NCI-H2196 treated with DMSO at 0.1 percent for 48 hours (cell line): ENCODE measurements around the gene LSMEM2.

ENCODE experiments used
- DNase-seq: peaks from one replicate; lab custom pipeline; 2025; ENCODE audit not compliant: unreplicated experiment; lab: John Stamatoyannopoulos, UW

The LSMEM2 gene

DNA sequence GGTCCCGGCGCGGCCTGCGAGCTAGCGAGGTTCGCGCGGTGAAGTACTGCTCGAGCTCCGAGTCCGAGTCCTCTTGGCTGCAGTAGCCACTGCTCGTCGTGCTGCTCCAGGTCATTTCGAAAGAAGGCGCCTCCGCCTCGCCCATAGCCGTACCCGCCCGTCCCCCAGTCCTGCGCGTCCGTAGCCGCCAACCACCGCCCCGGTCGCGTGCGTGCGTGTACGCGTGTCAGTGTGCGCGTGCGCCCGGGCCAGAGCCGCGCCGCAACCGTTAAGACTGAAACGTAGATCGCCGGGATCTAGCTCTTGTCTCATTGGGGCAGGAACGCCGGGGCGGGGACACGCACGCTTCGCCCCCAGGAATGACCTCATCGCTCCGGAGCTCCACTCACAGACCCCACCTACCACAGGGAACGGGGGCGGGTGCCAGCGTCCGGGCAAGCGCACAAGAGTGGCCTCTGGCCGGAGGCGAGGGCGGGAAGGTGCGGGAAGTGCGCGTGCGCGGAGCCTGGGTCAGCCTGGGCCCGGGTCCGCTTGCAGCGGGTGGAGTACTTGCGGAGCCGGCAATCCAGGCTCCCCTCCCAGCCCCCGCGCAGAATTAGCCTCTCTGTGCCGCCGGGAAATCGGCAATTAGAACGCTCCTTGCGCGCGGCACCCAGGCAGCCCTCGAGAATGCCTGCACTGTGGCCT is 58.4 kb downstream of the LSMEM2 start:
- DNase-seq = peak; percentile 89
